Fibroblast of mammary gland (primary cell): ENCODE measurements around the gene ERVMER34-1.

ENCODE experiments used
- DNase-seq: peaks from one replicate; pipeline ENCODE4 v3.0.0-alpha.2; 2010; ENCODE audit warnings: low read depth
- H3K4me3 ChIP-seq: 2 replicates; pipeline ENCODE4 v1.5.1; 2011; ENCODE audit warnings: low read depth, mild to moderate bottlenecking, low read length, moderate library complexity; ENCODE audit not compliant: control insufficient read depth
- TF ChIP-seq, protein P1 (sequence below): conservative IDR thresholded peaks from 2 replicates; pipeline ENCODE4 v1.5.1; 2011; ENCODE audit warnings: low read depth, low read length, inconsistent platforms; ENCODE audit not compliant: control insufficient read depth, insufficient read depth

The ERVMER34-1 gene

DNA sequence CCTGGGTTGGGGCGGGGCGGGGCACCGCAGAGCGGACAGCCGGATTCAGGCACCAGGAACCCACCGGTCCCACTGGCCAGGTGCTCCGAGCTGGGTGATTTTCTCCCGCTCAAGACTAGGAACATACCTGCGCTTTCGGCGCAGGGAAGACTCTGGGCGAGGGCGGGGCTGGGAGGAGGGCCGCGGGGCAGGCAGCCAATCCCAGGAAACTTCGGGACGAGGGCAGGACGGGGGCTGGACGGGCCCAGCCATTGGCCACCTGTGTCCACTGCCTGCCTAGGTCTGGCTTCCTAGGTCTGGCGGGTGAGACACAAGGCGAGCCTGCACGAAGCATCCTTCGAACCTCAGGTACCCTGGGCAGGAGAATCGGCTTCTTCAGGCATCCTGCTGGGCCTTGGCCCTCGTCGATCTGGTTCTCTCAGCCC is 274 bp upstream of the ERVMER34-1 start:
- peak overlapping the region; percentile 42 for H3K4me3 ChIP-seq
- DNase-seq, result peak; percentile 24
- TF ChIP-seq, protein P1, sequence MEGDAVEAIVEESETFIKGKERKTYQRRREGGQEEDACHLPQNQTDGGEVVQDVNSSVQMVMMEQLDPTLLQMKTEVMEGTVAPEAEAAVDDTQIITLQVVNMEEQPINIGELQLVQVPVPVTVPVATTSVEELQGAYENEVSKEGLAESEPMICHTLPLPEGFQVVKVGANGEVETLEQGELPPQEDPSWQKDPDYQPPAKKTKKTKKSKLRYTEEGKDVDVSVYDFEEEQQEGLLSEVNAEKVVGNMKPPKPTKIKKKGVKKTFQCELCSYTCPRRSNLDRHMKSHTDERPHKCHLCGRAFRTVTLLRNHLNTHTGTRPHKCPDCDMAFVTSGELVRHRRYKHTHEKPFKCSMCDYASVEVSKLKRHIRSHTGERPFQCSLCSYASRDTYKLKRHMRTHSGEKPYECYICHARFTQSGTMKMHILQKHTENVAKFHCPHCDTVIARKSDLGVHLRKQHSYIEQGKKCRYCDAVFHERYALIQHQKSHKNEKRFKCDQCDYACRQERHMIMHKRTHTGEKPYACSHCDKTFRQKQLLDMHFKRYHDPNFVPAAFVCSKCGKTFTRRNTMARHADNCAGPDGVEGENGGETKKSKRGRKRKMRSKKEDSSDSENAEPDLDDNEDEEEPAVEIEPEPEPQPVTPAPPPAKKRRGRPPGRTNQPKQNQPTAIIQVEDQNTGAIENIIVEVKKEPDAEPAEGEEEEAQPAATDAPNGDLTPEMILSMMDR, result no peak

DNA sequence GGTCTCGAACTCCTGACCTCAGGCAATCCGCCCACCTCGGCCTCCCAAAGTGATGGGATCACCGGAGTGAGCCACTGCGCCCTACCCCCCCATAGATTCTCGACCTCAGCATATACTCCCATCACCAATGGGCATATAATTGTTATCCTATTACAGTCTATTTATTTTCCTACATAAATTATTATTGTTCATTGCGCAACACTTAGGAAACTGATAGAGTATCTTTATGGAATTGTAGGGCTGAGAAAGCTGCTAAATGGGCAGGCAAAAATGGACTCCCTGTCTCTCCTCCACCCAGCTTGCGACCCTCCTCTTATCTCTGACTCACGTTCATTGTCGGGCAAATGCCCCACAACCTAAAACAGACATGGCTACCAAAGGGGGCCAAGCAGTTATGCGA is 1.0 kb downstream of the ERVMER34-1 start:
- no peak overlapping the region for H3K4me3 ChIP-seq
- no peak for DNase-seq
- TF ChIP-seq, protein P1, result no peak

DNA sequence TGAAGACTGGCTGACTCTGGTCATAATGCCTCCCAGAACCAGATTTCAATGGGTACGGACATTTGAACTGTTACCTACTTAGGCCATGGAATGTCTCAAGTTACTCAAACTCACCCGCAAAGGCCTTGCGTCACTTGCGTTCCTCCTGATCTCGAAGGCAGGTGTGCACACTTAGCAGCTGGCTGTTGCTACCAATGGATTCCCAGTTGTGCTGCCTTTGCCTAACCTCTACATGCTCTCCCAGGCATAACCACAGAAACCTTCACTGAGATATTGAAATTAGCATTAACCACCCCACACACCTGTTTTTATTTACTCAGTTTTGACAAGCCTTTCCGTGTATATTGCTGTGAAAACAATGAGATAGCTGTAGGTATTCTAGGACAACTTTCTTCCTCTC is 2.8 kb downstream of the ERVMER34-1 start:
- TF ChIP-seq, protein P1, result no peak
- no peak overlapping the region for H3K4me3 ChIP-seq
- DNase-seq, result no peak

DNA sequence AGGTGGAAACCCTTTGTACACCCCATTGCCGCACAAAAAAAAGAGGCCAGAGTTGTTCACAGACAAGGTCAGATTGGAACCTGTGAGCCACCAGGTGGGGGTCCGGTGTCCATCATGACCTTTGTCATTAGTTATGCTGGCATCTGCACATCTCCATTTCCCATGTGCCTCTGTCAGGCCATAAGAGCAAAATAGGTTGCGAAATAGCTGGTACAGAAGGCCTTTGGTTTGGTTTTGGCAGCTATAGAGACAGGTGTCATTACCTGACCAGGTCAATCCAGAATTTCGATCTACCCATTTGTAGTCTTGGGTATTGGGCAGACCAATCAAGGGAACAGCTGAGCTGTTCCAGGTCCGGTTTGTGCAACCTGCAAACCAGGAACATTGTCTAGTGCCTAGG is 6.6 kb downstream of the ERVMER34-1 start:
- TF ChIP-seq, protein P1, result no peak
- no peak overlapping the region for H3K4me3 ChIP-seq
- DNase-seq, result no peak

DNA sequence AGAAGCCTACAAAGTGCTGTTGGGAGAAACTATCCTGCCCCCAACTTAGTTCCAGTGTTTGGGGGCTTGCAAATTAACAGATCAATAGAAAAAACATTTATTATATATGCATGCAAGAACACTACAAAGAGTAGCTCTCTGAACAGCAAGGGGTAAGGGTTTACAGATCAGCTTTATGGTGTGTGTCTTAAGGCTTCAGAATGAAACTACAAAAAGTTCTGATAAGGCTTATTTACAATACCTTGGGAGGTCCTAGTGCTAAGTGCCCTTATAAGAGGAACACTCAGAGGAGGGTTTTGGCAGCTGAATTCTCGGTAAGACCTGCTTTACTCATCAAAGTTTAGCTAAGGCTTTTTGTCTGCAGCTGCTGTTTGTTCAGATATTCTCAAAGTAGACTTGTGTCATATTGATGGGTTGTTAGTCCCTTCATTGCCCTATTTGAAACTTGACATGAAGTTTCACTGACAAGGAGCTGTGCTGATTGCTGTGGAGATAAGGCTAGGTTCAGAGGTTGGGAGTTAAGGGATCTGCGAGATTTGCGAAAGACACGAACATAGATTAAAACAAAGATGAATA is 7.7 kb downstream of the ERVMER34-1 start:
- no peak overlapping the region for H3K4me3 ChIP-seq
- TF ChIP-seq, protein P1, result no peak
- no peak for DNase-seq

DNA sequence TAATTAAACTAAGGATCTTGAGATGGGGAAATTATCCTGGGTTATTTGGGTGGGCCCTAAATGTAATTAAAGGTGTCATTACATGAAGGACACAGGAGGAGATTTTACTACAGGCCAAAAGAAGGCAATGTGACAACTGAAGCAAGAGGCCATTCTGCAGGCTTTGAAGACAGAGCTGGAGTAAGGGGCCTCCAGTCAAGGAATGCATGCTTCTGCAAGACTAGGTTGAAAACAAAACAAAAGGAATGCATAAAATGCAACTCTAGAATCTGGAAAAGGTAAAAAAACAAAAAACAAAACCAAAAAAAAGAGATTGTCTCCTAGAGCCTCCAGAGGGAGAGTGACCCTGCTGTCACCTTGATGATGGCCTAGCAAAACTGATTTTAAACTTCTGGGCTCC is 21.6 kb downstream of the ERVMER34-1 start:
- no peak for DNase-seq
- TF ChIP-seq, protein P1, result no peak
- no peak overlapping the region for H3K4me3 ChIP-seq
